NCI-H128 (cell line): ENCODE data around the gene GMPR.

Experiments
- DNase-seq: peaks from one replicate; lab custom pipeline; 2025; ENCODE audit not compliant: unreplicated experiment; lab: John Stamatoyannopoulos, UW

The GMPR gene

DNA sequence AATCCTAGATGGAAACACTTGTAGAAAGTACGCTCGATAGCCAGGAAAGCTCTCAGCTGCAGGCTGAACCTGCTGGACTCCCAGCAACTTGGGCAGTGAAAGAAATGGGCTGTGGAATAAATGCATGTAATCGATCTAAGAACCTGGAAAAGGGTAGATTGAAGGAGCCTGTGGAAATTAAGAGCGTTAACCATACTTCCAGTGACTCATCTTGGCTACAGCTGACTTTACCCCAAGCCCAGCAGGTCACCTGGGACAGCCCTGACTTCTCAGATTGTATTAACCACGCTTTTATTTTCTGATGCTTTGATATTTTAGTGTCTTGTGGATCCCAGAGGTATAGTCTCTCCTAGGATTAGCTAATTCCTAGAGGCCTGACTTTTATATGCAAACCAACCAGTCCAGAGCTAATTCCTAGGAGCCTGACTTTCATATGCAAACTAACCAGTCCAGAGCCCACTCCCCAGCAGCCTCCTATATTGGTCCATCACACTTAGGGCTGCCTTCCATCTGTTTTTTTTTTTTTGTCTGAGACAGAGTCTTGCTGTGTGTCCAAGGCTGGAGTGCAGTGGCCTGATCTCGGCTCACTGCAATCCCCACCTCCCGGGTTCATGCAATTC lies 86.3 kb downstream of the GMPR start:
- DNase-seq = no peak

DNA sequence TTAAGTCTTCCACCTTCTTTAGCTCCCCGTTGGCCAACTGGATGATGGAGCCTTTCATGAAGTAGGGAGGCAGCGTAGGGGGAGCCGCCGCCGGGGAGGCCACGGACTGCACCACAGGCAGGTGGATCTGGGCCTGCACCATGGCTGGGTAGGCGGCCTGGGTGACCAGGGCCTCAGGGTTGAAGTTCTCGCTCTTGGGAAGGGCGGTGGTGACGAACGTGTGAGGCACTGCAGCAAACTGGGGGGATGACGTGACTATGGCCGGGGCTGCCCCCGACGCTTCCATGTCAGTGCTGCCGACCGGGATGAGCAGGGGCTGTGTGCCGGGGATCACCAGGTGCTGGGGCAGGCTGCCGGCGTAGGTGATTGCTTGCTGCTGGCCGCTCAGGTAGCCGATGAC lies 88.1 kb downstream of the GMPR start:
- no peak for DNase-seq

DNA sequence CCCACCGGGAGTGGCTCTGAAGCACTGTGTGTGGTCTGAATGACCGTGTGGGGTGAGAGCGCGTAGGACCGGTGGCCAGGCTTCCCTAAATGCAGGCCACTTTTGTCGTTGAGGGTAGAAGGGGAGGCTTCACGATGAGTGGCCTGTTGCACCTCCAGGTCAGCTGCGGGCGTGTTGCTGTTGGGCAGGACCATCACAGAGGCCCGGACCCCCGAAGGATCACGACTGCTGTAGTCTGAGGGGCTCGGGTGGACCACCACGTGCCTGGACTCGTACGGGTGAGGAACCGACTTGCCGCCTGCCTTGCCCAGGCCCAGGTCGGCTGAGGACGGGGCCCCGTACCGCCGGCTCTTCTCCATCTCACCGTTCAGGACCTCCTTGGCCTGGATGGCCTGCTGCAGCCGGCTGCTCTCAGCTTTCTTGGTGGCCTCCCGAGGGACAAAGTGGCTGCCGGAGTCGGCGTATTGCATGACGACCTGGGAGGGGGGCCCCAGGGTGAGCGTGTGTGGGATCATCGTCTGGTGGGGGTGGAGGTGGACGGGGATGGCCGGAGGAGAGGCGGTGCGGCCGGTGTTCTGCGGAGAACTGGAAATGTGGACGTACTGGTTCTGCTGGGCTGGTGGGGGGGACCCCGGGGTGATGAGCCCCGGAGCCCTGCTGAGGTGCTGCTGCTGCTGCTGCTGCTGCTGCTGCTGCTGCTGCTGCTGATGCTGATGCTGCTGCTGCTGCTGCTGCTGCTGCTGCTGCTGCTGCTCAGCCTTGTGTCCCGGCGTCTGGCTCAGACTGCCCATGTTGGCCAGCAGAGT lies 88.8 kb downstream of the GMPR start:
- DNase-seq = no peak

DNA sequence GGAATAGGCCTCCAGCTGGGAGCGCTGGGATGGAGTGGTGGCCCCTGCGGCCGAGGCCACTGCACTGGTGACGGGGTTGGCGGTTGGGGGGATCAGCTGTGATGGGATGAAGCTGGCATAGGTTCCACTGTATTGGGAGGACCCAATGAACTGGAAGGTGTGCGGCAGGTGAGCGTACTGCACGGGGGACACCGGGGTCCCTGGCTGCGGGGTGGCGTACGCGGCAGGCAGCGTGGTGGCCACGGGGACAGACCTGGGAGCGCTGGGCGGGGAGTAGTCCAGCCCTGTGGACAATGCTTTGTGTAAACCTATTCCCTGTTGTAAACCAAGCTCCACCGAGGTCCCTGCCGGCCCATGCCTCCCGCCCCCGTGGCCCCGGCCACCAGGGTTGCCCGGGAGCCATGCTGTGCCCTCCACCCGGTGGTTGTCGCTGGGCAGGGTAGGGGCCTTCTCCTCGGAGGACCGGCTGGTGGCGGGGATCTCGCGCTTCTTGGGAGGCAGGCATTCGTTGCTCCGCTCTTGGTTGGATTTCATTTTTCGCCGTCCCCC lies 89.5 kb downstream of the GMPR start:
- no peak for DNase-seq

DNA sequence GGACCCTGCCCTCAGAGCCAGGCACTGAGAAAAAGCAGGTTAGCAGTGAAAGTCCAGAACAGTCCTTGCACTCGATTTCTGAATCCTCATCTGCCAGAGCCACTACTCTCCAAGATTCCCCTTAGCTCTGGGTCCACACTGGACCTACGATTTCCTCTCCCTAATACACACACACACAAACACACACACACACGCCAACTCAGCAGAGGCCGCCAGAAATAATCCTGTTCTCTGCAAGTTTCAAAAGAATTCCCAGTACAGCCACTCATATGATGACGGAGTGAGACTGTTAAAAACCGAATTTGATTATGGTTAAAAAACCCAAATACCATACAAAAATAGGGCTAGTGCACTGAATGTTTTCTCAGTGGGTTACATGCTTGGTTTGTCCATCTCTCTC lies 90.8 kb downstream of the GMPR start:
- DNase-seq = no peak

DNA sequence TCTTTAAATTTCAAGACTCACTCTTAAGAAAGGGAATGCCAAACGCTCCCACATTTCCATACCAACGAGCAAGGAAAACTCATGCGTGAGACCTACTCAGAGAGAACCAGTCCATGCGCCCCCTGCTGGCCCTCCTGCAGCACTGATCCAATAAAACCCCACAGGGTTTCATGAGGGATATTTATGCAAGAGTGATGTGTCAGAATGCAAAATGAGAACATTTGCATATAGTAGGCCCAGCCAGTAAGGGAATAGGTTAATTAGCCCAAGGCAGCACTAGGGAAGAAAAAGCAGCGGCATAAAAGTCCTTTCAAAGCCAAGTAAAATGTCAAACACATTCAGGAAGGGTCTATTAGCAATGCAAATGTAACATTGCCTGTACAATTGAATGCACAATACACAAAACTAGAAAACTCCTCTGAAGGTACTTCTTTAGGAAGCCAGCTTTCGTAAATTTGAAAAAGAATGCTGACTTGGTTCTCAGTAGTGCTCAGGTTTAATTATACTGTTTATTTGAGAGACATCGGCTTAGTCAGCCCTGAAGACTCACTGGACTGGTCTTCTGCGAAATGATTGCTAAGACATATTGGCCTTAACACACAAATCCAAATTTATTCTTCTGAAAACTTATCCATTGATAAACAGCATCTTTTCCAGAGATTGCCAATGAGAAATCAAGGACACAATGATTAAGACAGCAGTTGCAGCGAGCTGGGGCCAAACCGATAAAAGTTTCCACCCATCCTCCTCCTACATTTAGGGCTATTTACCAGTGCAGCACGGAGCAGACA lies 93.2 kb downstream of the GMPR start:
- no peak for DNase-seq

DNA sequence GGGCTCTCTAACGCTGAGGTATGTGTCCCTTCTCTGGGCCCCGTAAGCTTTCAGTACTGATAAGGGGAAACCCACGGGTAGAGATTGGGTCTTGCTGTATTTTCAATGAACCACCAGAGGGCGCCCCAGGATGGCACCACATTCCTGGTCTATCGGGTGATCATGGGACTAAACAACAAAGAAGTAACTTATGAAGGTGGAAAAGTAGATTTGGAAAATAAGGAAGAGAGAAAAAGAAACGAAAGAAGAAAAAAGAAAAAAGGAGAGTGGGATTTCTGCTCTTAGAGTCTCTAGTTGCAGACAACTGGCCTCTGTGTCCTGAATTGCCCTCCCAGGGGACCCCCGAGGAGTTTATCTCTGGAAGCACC lies 93.8 kb downstream of the GMPR start:
- DNase-seq = peak; percentile 38

DNA sequence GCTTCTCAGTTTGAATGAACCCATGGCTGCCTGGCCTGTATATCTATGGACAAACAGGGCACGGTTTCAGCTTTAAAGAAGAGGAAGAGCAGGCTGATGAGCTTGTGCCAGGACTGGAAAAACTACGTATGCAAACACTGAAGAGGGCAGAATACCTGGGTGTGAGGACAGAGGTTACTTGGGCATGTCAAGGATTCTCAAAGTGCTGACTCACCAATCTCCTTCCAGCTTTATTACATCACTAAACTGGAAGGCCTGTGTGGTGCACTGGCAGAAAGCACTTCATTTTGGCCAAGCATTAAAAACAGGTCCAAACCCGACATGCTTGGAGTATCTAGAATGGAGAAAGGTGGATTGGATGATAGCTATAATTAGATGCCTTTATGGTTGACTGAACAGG lies 95.2 kb downstream of the GMPR start:
- no peak for DNase-seq

DNA sequence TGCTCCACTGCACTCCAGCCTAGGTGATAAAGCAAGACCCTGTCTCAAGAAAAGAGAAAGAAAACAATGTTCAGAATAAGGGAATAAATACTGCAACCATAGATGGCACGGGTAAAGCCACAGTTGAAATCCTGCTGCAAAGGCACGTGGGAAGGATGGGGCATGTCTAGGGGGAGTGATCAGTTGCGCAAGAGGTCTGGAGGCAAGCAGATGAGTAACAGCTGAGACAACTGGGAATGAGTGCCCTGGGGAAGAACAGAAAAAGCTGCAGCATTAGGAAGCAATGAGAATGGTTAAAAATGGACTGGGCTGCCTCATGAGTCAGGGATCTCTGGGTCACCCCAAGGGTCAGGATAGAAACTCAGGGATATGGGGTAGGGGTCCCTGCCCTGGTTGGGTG lies 96.3 kb downstream of the GMPR start:
- no peak for DNase-seq

DNA sequence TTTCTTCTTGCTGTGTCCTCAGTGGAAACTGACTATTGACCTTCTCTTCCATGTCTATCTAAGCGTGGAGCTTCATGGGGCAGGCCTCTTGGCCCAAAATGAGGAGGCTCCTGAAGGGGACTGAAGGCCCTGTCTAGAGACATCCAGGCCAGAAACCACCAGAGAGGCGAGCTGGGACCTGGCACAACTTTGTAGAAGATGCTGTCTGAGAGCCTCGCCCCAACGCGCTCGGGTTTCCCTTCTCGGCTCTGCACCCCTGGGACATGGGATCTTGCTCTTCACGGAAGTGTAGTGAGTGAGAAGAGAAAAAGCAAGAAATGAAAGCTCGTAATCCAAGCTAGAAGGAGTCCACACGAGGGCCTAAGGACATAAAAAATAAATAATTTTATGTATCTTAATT lies 96.8 kb downstream of the GMPR start:
- no peak for DNase-seq

DNA sequence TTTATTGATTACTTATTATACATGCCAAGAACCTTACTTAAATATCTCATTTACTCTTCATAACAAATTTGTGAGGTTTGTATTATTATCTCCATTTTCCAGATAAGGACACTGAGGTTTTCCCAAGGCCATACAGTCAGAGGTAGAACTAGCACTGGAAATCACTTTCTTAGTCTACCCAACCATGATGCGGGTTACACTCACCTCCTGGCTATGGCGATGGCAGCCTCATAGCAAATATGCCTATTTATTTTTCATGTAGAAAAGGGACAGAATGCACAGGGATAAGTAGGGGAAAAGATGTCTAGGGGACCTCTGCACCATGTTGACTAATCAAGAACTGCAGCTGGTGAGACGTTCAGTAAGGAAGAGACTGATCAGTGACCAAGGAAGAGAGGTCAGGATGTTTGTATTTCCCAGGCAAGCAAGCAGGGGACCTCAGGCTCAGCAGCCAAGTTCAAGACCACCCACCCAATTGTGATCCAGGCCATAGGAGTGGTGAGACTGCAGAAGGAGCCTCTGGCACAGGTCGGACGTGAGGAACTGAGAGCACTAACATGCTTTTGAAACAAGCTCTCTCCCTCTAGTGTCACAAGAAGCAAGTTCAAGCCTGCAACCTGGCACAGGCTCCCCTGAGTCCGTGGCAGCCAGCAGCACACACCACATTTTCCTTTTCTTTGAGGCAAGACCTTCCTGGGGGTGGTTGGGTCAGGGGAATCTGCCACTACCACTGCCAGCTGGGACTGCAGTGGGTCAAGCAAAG lies 97.8 kb downstream of the GMPR start:
- no peak for DNase-seq

DNA sequence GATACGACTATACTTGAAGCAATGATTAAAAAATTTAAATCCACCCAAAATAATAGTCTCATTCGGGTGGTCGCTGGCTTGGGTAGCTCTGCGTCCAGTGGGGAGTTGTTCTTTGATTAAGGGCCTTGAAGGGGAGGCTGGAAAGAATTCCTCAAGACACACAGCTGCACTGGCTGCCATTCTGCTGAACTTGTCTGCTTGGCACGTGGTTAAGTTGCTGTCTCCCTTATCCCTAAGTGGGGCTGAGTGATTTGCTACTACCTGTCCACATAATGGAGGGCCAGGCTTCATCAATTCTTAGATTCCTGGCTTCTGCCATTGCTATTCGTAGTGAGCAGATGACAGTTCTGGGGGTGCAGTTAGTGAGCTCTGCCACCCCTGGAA lies 98.5 kb downstream of the GMPR start:
- DNase-seq = no peak

DNA sequence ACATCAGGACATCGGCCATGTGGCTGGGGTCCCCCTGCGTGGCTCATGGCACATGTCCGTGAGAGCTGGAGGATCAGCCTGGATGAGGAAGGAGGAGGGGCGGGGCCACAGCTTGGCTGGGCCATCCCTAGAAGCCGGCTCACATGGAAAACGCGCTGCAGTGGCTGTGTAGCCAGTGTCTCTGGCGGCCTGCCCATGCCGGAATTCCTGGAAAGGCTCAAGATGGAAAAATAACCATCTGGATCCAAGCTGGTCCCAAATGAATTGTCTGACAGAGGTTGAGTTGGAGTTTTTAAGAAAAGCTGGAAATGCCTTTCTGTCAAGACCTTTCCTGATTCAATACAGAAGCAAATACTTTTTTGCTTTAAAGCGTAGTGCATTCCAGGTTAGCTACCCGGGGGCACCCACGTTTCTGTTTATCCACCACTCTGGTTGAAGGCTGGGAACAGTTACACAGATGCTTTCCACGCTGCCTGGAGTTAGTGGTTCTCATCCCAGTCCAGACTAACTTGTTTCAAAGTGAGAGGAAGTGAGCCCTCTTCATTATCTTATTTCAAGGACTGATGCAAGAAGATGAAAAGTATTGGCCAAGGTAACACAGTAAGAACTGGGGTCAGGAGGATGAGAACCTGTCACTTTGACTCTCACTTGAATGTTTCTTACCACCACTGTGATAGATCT lies 99.0 kb downstream of the GMPR start:
- no peak for DNase-seq

DNA sequence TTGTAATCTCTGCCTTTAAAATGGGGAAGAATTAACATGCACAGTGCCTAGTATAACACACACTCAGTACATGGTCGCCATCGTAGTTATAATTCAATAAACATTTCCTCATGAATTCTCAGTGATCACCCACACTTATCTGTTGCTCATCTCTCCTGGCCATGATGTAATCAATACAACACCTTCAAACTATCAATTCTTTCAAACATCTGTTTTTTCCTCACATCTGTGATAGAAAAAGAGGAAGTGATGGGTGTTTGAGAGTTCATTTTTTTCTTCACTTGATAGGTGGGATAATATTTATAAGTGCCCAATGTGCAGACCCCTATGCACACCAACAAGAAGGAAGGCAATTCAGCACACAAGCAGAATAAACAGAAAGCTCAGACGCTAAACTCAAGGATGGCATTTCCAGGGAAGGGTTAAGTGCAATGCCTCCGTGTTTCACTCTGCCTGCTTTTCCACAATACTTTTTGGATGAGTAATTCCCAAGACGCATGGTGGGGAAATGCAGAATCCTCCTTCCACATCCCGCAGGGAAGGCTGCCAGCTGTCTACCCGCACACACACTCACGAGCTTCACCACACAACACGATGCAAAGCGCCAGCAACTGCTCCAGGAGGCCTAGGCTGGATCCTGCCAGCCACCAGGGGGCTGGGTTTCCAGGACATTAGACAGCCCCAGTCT lies 100.3 kb downstream of the GMPR start:
- DNase-seq = no peak

DNA sequence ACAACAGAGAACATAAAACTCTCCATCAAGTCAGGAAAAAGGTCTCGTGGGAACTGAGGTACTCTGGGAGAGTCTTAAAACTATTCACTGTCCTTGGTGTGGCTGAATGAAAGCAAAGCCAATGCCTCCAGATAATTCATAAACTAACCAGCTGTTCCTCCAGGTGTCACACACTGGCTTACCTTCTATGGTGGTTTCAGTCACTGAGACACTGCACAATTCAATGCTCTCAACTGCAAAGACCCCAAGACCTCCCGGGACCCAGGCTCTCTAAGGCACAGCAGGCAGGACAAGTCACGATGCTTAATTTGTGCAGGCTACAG lies 100.8 kb downstream of the GMPR start:
- no peak for DNase-seq

DNA sequence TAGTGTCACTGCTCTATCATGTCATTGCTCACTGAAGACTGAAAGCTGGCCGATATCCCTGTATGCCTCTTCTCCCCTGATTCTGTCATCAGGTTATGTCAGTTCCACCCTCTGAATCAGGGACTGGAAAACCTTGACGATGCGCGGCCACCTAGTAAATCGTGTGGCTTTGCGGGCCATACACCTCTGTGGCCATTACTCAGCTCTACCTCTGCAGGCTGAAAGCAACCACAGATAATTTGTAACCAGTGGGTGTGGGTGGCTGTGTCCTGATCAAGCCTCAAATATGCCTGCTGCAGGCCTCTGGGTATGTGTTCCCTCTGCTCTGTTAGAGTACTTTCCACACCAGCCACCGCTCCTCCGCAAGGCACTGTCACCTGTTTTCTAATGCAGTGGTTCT lies 105.2 kb downstream of the GMPR start:
- DNase-seq = no peak

DNA sequence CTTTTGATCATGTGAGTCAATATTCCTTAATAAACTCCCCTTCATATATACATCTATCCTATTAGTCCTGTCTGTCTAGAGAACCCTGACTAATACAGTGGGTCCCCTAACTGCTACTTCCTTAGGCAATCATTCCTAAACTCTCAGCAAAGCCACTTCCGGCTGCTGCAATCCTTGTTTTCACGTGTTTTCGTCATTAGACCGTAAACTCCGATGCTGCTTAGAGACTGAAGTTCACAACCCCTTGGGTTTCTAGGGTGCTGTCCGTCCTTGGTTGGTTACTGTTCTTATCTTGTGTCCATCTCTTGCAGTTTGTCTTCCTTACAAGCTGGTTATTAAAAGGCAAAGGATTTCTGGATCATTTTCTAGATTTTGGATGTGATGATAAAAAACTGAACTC lies 106.4 kb downstream of the GMPR start:
- DNase-seq = no peak
